Limb (tissue), 2 donors: ENCODE results near the gene SDC3.
"Not testable (repeated sequence)": the region's sequence is repeated elsewhere in the genome, so short reads cannot be mapped to it uniquely, and the experiment has no call there.

Experiments
- DNase-seq, 2 donors: peaks; one replicate each; pipeline ENCODE4 v3.0.0-alpha.2; 2016; ENCODE audit errors: extremely low spot score in 2 of 2

SDC3 gene

GRCh38 chr1:30908696-30909364 is at the start of gene SDC3:
SDC3 (minus strand) TSS chr1:30908758; CDS start chr1:30908586, 172 bp downstream.
- peak in 1 of 2 donors; percentile 64 for DNase-seq

- DNase-seq = no peak
These were observed 49.1 kb upstream of the SDC3 start for GRCh38 chr1:30957560-30958222.

- no peak for DNase-seq
These were observed 47.0 kb upstream of the SDC3 start for GRCh38 chr1:30955448-30956015.

- DNase-seq = no peak
These were observed 45.1 kb upstream of the SDC3 start for GRCh38 chr1:30953685-30954084.

- DNase-seq = no peak
These were observed 43.5 kb upstream of the SDC3 start for GRCh38 chr1:30952098-30952497.

GRCh38 chr1:30950700-30951099 is 42.1 kb upstream of the SDC3 start:
- DNase-seq = no peak

GRCh38 chr1:30950053-30950452 is 41.5 kb upstream of the SDC3 start:
- no peak for DNase-seq

- DNase-seq = not testable (repeated sequence)
These were observed 40.9 kb upstream of the SDC3 start for GRCh38 chr1:30949487-30949838.

GRCh38 chr1:30948813-30949486 is 40.4 kb upstream of the SDC3 start:
- not testable (repeated sequence) for DNase-seq

GRCh38 chr1:30948278-30948677 is 39.7 kb upstream of the SDC3 start:
- no peak for DNase-seq

- no peak for DNase-seq
These were observed 38.7 kb upstream of the SDC3 start for GRCh38 chr1:30947212-30947611.

GRCh38 chr1:30942326-30942963 is 33.9 kb upstream of the SDC3 start:
- no peak for DNase-seq

GRCh38 chr1:30940541-30940940 is 32.0 kb upstream of the SDC3 start:
- DNase-seq = no peak

GRCh38 chr1:30936541-30937171 is 28.1 kb upstream of the SDC3 start:
- DNase-seq = no peak

- DNase-seq = not testable (repeated sequence)
These were observed 27.2 kb upstream of the SDC3 start for GRCh38 chr1:30935758-30936157.

- no peak for DNase-seq
These were observed 26.1 kb upstream of the SDC3 start for GRCh38 chr1:30934613-30935012.

- no peak for DNase-seq
These were observed 25.3 kb upstream of the SDC3 start for GRCh38 chr1:30933874-30934252.

- no peak for DNase-seq
These were observed 22.1 kb upstream of the SDC3 start for GRCh38 chr1:30930631-30931173.

- no peak for DNase-seq
These were observed 21.5 kb upstream of the SDC3 start for GRCh38 chr1:30929944-30930525.

- DNase-seq = no peak
These were observed 20.8 kb upstream of the SDC3 start for GRCh38 chr1:30929135-30929889.
